H1 (cell line): ENCODE measurements around the gene CCDC74A.
"Not testable (repeated sequence)": the region's sequence is repeated elsewhere in the genome, so short reads cannot be mapped to it uniquely, and the experiment has no call there.

Experiments
- CTCF ChIP-seq, 3 experiments: IDR thresholded peaks; 1 replicate in 2 of 3; 2 replicates in 1 of 3; pipeline versions ENCODE4 v1.5.1 to v1.6.1; 2011; ENCODE audit warnings: low read length in 3 of 3, mild to moderate bottlenecking in 3 of 3, inconsistent platforms in 2 of 3, low read depth in 1 of 3, moderate library complexity in 1 of 3; ENCODE audit not compliant: insufficient read depth in 1 of 3; ENCODE audit errors: control extremely low read depth in 1 of 3
- NRF1 ChIP-seq: IDR thresholded peaks from 2 replicates; pipeline ENCODE4 v1.6.1; 2011; ENCODE audit warnings: mild to moderate bottlenecking, low read depth, low read length, improper control_type of control experiment
- POLR2AphosphoS5 ChIP-seq: IDR thresholded peaks from 2 replicates; pipeline ENCODE4 v1.6.1; 2011; ENCODE audit warnings: low read depth, low read length

DNA sequence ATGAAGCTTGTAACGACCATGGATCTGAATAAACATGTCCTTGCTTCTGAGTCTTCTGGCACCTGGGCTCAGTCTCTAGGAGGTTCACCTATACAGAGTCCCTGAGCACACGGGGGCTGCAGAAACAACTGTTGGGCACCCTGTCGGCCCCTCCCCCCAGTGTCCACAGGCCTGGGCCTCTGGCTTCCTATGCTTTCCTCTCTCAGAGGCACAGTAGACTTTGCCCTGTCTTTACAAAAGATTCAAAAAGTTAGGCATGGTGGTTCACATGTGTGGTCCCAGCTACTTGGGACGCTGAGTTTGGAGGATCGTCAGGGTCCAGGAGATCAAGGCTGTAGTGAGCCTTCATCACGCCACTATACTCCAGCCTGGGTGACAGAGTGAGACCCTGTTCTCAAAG, 6.2 kb upstream of the CCDC74A start:
- TF ChIP-seq POLR2AphosphoS5; CTCF (IDR thresholded peaks at IDR 0.05; ENCODE audit: control extremely low read depth in 1 of 3, insufficient read depth in 1 of 3, low read depth in 1 of 3, low read length in 3 of 3); NRF1: not testable (repeated sequence)
